Karpas-422 (cell line): ENCODE data around the gene EFCAB8. TPM values are rescaled to one million over a fixed set of nuclear protein-coding genes. Genes with fewer than 3 reads are reported as not detected.

Source experiments
- DNase-seq: peaks from one replicate; pipeline ENCODE4 v3.0.0-alpha.2; 2015
- H2AFZ ChIP-seq: fragments of 200-600 bp; sonication (generic); 2 replicates; pipeline ENCODE4 v1.6.1; 2014; ENCODE audit warnings: antibody characterized with exemption, low read length, mixed read lengths
- H3K27ac ChIP-seq: fragments of 200-600 bp; sonication (generic); 2 replicates; pipeline ENCODE4 v1.5.1; 2014; ENCODE audit warnings: mild to moderate bottlenecking, low read length, moderate library complexity
- H3K27me3 ChIP-seq: fragments of 200-600 bp; sonication (generic); 2 replicates; pipeline ENCODE4 v1.6.1; 2014; ENCODE audit warnings: low read length, mixed read lengths
- H3K36me3 ChIP-seq: fragments of 200-600 bp; sonication (generic); 2 replicates; pipeline ENCODE4 v1.6.1; 2014; ENCODE audit warnings: low read length, mixed read lengths; ENCODE audit not compliant: insufficient read depth
- H3K4me1 ChIP-seq: fragments of 200-600 bp; sonication (generic); 2 replicates; pipeline ENCODE4 v1.6.1; 2014; ENCODE audit warnings: mild to moderate bottlenecking, low read length, mixed read lengths
- H3K4me2 ChIP-seq: fragments of 200-600 bp; sonication (generic); 2 replicates; pipeline ENCODE4 v1.6.1; 2014; ENCODE audit warnings: low read length, low read depth, mild to moderate bottlenecking; ENCODE audit not compliant: poor library complexity, severe bottlenecking
- H3K4me3 ChIP-seq: fragments of 200-600 bp; sonication (generic); 2 replicates; pipeline ENCODE4 v1.5.1; 2014; ENCODE audit warnings: mild to moderate bottlenecking, antibody characterized with exemption, low read length, mixed read lengths
- H3K79me2 ChIP-seq: fragments of 200-600 bp; sonication (generic); 2 replicates; pipeline ENCODE4 v1.6.1; 2014; ENCODE audit warnings: mild to moderate bottlenecking, low read length, mixed read lengths
- H3K9ac ChIP-seq: fragments of 200-600 bp; sonication (generic); 2 replicates; pipeline ENCODE4 v1.6.0; 2014; ENCODE audit warnings: low read length
- H3K9me2 ChIP-seq: fragments of 200-600 bp; sonication (generic), shearing (Covaris generic); replicated peaks from 2 replicates; pipeline ENCODE4 v1.6.0; 2014; ENCODE audit warnings: mild to moderate bottlenecking, low read length, moderate library complexity; ENCODE audit not compliant: insufficient read depth
- H3K9me3 ChIP-seq: fragments of 300-700, 200-600 bp; sonication (generic); 2 replicates; pipeline ENCODE4 v1.6.1; 2014; ENCODE audit warnings: low read length, mixed read lengths
- H4K20me1 ChIP-seq: fragments of 200-600 bp; sonication (generic); 2 replicates; pipeline ENCODE4 v1.6.1; 2014; ENCODE audit warnings: mild to moderate bottlenecking, antibody characterized with exemption, low read length, low read depth; ENCODE audit not compliant: insufficient read depth
- total RNA-seq: library from RNA; depleted of rRNA; stranded (reverse); fragments of >200 nt; shearing (Covaris generic); gene quantifications from 2 replicates; pipeline ENCODE4 v1.2.3, GENCODE V29; 2014; ENCODE audit warnings: low replicate concordance; rRNA removed

Gene EFCAB8
- total RNA-seq, 1 experiment from 2014 or later: 1.2 TPM

DNA sequence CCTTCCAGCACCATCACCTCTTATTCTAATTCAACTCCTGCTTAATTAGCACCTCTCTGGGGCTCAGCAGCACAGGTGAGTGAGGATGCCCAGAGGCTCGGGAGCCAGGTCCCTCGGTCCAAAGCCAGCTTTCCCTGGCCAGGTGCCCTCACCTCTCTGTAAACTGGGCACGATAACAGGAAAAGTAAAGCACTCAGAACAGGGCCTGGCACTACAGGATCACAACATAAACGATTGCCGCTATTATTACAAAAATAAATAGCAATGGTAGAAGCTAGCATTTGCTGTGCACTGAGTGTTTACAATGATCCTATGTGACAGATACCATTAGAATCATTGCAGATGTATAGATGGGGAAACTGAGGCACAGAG lies 151.4 kb downstream of the EFCAB8 start:
- Histone ChIP-seq H3K4me3 (no peak overlapping the region), H3K79me2 (no peaks in the 10 kb centered on the region), H3K36me3 (no peaks in the 10 kb centered on the region), H3K9me3 (peaks cover 4% of the 10 kb centered on the region; the same call in 1 of the 2 replicates), H3K9me2 (no peaks in the 10 kb centered on the region), H3K9ac (no peak overlapping the region), H4K20me1 (no peaks in the 10 kb centered on the region), H3K4me2 (no peak overlapping the region), H3K27ac (no peak overlapping the region), H3K27me3 (no peaks in the 10 kb centered on the region), H2AFZ (no peak overlapping the region), H3K4me1 (no peaks in the 10 kb centered on the region)
- no peak for DNase-seq

DNA sequence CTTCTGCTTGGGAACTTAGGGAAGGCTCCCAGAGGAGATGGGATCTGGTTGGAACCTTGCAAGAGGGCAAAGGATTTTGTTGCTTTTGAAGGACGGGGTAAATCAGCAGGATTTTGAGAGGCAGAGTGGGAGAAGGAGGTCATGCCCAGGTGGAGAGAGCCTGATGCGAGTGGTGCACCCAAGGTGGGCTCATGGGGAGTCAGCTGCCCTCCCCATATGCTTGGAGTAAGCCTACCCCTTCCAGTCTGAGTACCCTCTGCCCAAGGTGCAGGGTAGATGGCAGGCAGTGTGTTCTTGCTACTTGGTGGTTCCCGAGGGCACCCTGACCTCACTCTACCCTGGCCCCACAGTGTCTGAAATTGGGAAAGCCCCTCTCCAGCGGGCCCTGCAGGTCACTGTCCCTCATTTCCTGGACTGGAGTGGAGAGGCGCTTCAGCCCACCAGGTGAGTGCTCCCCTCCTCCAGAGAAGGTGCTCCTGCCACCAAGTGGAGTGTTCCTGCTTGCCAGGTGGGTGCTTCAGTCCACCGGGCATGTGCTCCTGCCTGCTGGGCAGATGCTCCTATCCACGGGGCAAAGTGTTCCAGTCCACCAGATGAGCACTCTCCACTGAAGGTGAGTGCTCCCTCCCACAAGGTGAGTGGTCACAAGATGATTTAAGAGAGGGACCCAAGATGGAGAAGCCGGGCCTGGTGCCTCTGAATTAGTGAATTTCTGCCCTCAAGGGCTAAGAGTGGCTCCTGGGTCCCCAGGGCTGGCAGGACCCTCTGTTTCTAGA lies 152.1 kb downstream of the EFCAB8 start:
- Histone ChIP-seq H3K4me1 (no peaks in the 10 kb centered on the region), H4K20me1 (no peaks in the 10 kb centered on the region), H3K27ac (no peak overlapping the region), H3K79me2 (no peaks in the 10 kb centered on the region), H3K9ac (no peak overlapping the region), H3K9me3 (no peaks in the 10 kb centered on the region), H3K27me3 (no peaks in the 10 kb centered on the region), H3K36me3 (no peaks in the 10 kb centered on the region), H3K9me2 (no peaks in the 10 kb centered on the region), H3K4me3 (no peak overlapping the region), H3K4me2 (no peak overlapping the region), H2AFZ (no peak overlapping the region)
- no peak for DNase-seq

Other genes starting within 250 kb of the EFCAB8 start
- gene C20orf203, start 185.0 kb upstream of the EFCAB8 start, total RNA-seq: not detected in 2 replicates
- gene COMMD7, start 115.5 kb upstream of the EFCAB8 start, total RNA-seq: 16.7 and 20.5 TPM in 2 replicates
- 0.63 and 1.0 TPM in 2 replicates for gene DNMT3B, start 96.5 kb upstream of the EFCAB8 start, total RNA-seq
- gene MAPRE1, start 39.0 kb upstream of the EFCAB8 start, total RNA-seq: 57.3 and 94.8 TPM in 2 replicates
- not detected in 2 replicates for gene SUN5, start 145.5 kb downstream of the EFCAB8 start, total RNA-seq
- not detected in 2 replicates for gene BPIFB2, start 148.8 kb downstream of the EFCAB8 start, total RNA-seq
- gene BPIFB6, start 172.7 kb downstream of the EFCAB8 start, total RNA-seq: not detected in 2 replicates
- gene BPIFB3, start 195.0 kb downstream of the EFCAB8 start, total RNA-seq: not detected in 2 replicates
- not detected in 2 replicates for gene BPIFB4, start 220.7 kb downstream of the EFCAB8 start, total RNA-seq